Left ventricle myocardium superior (tissue), 1 donor: Measurements from ENCODE around the gene MEGF9. TPM values are rescaled to one million over a fixed set of nuclear protein-coding genes. Genes with fewer than 3 reads are reported as not detected.
A peak's percentile ranks its signal among the peaks of the same experiment; 100 is the strongest.

Experiments used
- ATAC-seq: fragments of 200-7000 bp; cut with Tn5 transposase; one replicate; pipeline ENCODE4 v1.9.1; 2020; ENCODE audit warnings: mild to moderate bottlenecking, moderate library complexity
- DNase-seq: peaks from one replicate; pipeline ENCODE4 v3.0.0-alpha.2; 2020
- intact Hi-C: fragments of 100-400 bp; cut with micrococcal nuclease; formaldehyde crosslinking; loops from one replicate; pipeline ENCODE4 v1.11.0; 2022
- total RNA-seq: library from RNA; stranded (reverse); fragmentation: NEBNext Ultra II Directional; extraction: Animal tissue kit (Norgen Biotek cat#: 25700); gene quantifications from one replicate; pipeline ENCODE4 v1.2.1, GENCODE V29; 2021
- donor health status: DM: no; HTN: yes; CAD: no; lungs with severe emphysema.

Gene MEGF9
- total RNA-seq, 1 donor from 2014 or later: 32.8 TPM

- intact Hi-C loops: no loop called here
- DNase-seq (no peak), ATAC-seq (no peak)
Observed at GRCh38 chr9:120680579-120680978, 33.7 kb downstream of the MEGF9 start.

GRCh38 chr9:120680161-120680560 is 34.1 kb downstream of the MEGF9 start:
- ATAC-seq (no peak), DNase-seq (no peak)
- intact Hi-C loops: no loop called here

- intact Hi-C loops: no loop called here
- DNase-seq: no peak
- ATAC-seq: no peak
Observed at GRCh38 chr9:120677965-120678364, 36.3 kb downstream of the MEGF9 start.

GRCh38 chr9:120676767-120677402 is 37.4 kb downstream of the MEGF9 start:
- no peak for DNase-seq
- no peak for ATAC-seq
- intact Hi-C loops: no loop called here

GRCh38 chr9:120668399-120668798 is 45.9 kb downstream of the MEGF9 start:
- DNase-seq (no peak), ATAC-seq (no peak)
- intact Hi-C loops: no loop called here

- no peak for DNase-seq
- intact Hi-C loops: no loop called here
- no peak for ATAC-seq
Observed at GRCh38 chr9:120663950-120664349, 50.3 kb downstream of the MEGF9 start.

- DNase-seq (no peak), ATAC-seq (no peak)
- intact Hi-C loops: no loop called here
Observed at GRCh38 chr9:120663380-120663779, 50.9 kb downstream of the MEGF9 start.

GRCh38 chr9:120662513-120662912 is 51.8 kb downstream of the MEGF9 start:
- ATAC-seq: no peak
- intact Hi-C loops: no loop called here

GRCh38 chr9:120659676-120660075 is 54.6 kb downstream of the MEGF9 start:
- DNase-seq (no peak), ATAC-seq (no peak)
- intact Hi-C loops: no loop called here

More at GRCh38 chr9:120662513-120662912, 51.8 kb downstream of the MEGF9 start:
- DNase-seq: no peak

- DNase-seq (no peak), ATAC-seq (no peak)
- intact Hi-C loops: no loop called here
Observed at GRCh38 chr9:120659209-120659608, 55.1 kb downstream of the MEGF9 start.

GRCh38 chr9:120655005-120655622 is 59.2 kb downstream of the MEGF9 start:
- intact Hi-C loops: no loop called here
- DNase-seq: no peak
- ATAC-seq: no peak

- intact Hi-C loops: no loop called here
- ATAC-seq: no peak
- DNase-seq: no peak
Observed at GRCh38 chr9:120654272-120654671, 60.0 kb downstream of the MEGF9 start.

GRCh38 chr9:120653762-120654161 is 60.5 kb downstream of the MEGF9 start:
- DNase-seq: no peak
- intact Hi-C loops: no loop called here

GRCh38 chr9:120652934-120653333 is 61.3 kb downstream of the MEGF9 start:
- no peak for DNase-seq
- intact Hi-C loops: no loop called here
- no peak for ATAC-seq

More at GRCh38 chr9:120653762-120654161, 60.5 kb downstream of the MEGF9 start:
- peak; percentile 25 for ATAC-seq

- DNase-seq (no peak), ATAC-seq (no peak)
- intact Hi-C loops: no loop called here
Observed at GRCh38 chr9:120650352-120650751, 63.9 kb downstream of the MEGF9 start.

GRCh38 chr9:120648581-120649197 is 65.6 kb downstream of the MEGF9 start:
- ATAC-seq: no peak
- intact Hi-C loops: no loop called here
- DNase-seq: no peak

- ATAC-seq (no peak), DNase-seq (no peak)
- intact Hi-C loops: no loop called here
Observed at GRCh38 chr9:120646948-120647347, 67.3 kb downstream of the MEGF9 start.

- intact Hi-C loops: no loop called here
- no peak for ATAC-seq
- no peak for DNase-seq
Observed at GRCh38 chr9:120645760-120646159, 68.5 kb downstream of the MEGF9 start.

- intact Hi-C loops: no loop called here
- DNase-seq (no peak), ATAC-seq (no peak)
Observed at GRCh38 chr9:120643061-120643460, 71.2 kb downstream of the MEGF9 start.

GRCh38 chr9:120642129-120642770 is 72.0 kb downstream of the MEGF9 start:
- intact Hi-C loops: no loop called here
- DNase-seq (no peak), ATAC-seq (no peak)
